Urinary bladder (tissue), 4 donors: ENCODE data around the gene FAAP24. TPM values are rescaled to one million over a fixed set of nuclear protein-coding genes. Genes with fewer than 3 reads are reported as not detected.
"Not testable (repeated sequence)": the region's sequence is repeated elsewhere in the genome, so short reads cannot be mapped to it uniquely, and the experiment has no call there.

Source experiments
- DNase-seq: peaks from one replicate; pipeline ENCODE4 v3.0.0-alpha.2; 2015; ENCODE audit errors: extremely low spot score
- H3K27ac ChIP-seq: one replicate; pipeline ENCODE4 v1.5.1; 2013; ENCODE audit warnings: low read depth, mild to moderate bottlenecking, moderate library complexity
- H3K36me3 ChIP-seq: one replicate; pipeline ENCODE4 v1.6.1; 2013; ENCODE audit warnings: mild to moderate bottlenecking, moderate library complexity; ENCODE audit not compliant: insufficient read depth
- H3K4me1 ChIP-seq: one replicate; pipeline ENCODE4 v1.6.1; 2013; ENCODE audit warnings: mild to moderate bottlenecking, moderate library complexity; ENCODE audit not compliant: insufficient read depth
- H3K4me3 ChIP-seq: one replicate; pipeline ENCODE4 v1.5.1; 2013; ENCODE audit warnings: low read depth, low read length
- WGBS: extraction: QIAGEN DNeasy Blood & Tissue Kit; methylation state at CpG from one replicate; pipeline ENCODE4 v1.1.7; 2013; 5-methylcytosine and 5-hydroxymethylcytosine counted together
- polyA plus RNA-seq: library from polyadenylated mRNA; stranded (reverse); fragments of 200-250 nt; gene quantifications from one replicate; pipeline ENCODE4 v1.2.3, GENCODE V29; 2013
- total RNA-seq: library from RNA; depleted of rRNA; stranded (reverse); fragments of >200 nt; gene quantifications from one replicate; pipeline ENCODE4 v1.2.3, GENCODE V29; 2014
- donor health status: healthy with polysubstance abuse.
- donor health status: healthy.

Gene FAAP24
- 2.4 TPM for total RNA-seq
- 2.9 TPM for polyA plus RNA-seq

DNA sequence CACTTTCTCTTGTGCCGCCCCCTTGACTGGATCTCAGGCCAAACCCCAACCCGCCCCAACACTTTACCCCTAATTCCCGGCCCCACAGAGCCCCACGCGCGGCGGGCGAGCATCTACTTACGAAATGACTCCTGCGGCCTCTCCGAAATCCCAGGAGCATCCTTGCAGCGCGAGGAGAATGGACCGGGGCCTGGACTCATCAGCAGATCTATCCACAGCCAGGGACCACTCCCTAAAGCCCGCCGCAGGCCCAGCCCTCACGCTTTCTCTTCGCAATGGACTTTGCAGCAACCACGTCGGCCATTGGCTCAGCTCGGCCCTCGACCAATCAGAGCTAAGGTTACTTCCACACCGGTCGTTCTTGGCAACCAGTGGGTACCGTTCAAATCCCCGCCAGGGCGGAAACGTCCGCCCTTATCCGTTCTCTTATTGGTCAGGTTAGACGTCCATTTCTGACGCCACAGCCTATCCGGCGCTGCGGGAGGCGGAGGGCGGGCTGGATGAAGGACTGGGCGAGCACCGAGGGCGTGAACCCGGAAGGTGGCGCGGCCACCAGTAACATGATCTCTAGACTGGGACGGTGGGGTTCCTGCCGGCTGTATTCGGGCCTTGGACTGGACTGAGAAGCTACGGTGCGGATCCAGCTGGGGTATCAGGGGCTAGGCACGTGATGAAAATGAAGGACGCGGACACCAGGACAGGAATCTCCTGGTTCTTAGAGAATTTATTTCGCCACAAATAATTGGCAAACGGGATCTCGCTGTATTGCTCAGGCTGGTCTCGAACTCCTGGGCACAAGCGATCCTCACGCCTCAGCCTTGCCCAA is at the start of gene FAAP24, which contains the start of gene CEP89:
Gene FAAP24 (plus strand): TSS at position 528 of the 826 bp plus-strand sequence. CDS start 955 bp downstream, outside the sequence.
Gene CEP89 (minus strand): TSS at position 244 of the 826 bp plus-strand sequence. CDS start 84 bp downstream, at position 160.
- Histone ChIP-seq H3K4me1 (no peaks in the 10 kb centered on the region), H3K27ac (peak within 1 kb of the TSS; percentile 40), H3K36me3 (no peaks in the 10 kb centered on the region), H3K4me3 (peak within 1 kb of the TSS; percentile 83)
- WGBS, result 2% methylated on average over 57 of the region's 57 CpGs
- peak; percentile 98 for DNase-seq

GRCh38 chr19:32924200-32924599 is 47.8 kb upstream of the FAAP24 start:
- Histone ChIP-seq H3K27ac (no peak overlapping the region), H3K36me3 (peaks cover under 1% of the 10 kb centered on the region), H3K4me1 (no peaks in the 10 kb centered on the region), H3K4me3 (no peak overlapping the region)
- DNase-seq, result no peak
- WGBS, result 92% methylated on average over 6 of the region's 6 CpGs

- no peaks in the 10 kb centered on the region for H3K4me1 ChIP-seq
- DNase-seq, result no peak
- no peak overlapping the region for H3K27ac ChIP-seq
- WGBS, result 90% methylated on average over 2 of the region's 2 CpGs
- peaks cover 3% of the 10 kb centered on the region for H3K36me3 ChIP-seq
- H3K4me3 ChIP-seq, result no peak overlapping the region
These were observed 43.2 kb upstream of the FAAP24 start for GRCh38 chr19:32928806-32929205.

- no peak for DNase-seq
- no peak overlapping the region for H3K4me3 ChIP-seq
- H3K36me3 ChIP-seq, result peaks cover 3% of the 10 kb centered on the region
- no peaks in the 10 kb centered on the region for H3K4me1 ChIP-seq
- H3K27ac ChIP-seq, result no peak overlapping the region
- WGBS, result 97% methylated on average over 8 of the region's 8 CpGs
These were observed 41.5 kb upstream of the FAAP24 start for GRCh38 chr19:32930567-32930966.

- no peak for DNase-seq
- no peak overlapping the region for H3K27ac ChIP-seq
- H3K36me3 ChIP-seq, result peaks cover 3% of the 10 kb centered on the region
- 93% methylated on average over 3 of the region's 3 CpGs for WGBS
- H3K4me3 ChIP-seq, result no peak overlapping the region
- H3K4me1 ChIP-seq, result no peaks in the 10 kb centered on the region
These were observed 38.5 kb upstream of the FAAP24 start for GRCh38 chr19:32933571-32933970.

GRCh38 chr19:32935629-32936028 is 36.4 kb upstream of the FAAP24 start:
- no peak for DNase-seq
- Histone ChIP-seq H3K4me3 (no peak overlapping the region), H3K36me3 (no peaks in the 10 kb centered on the region), H3K27ac (no peak overlapping the region), H3K4me1 (no peaks in the 10 kb centered on the region)
- 91% methylated on average over 9 of the region's 9 CpGs for WGBS

- H3K4me3 ChIP-seq, result no peak overlapping the region
- 93% methylated on average over 8 of the region's 8 CpGs for WGBS
- no peak for DNase-seq
- H3K36me3 ChIP-seq, result no peaks in the 10 kb centered on the region
- no peak overlapping the region for H3K27ac ChIP-seq
- H3K4me1 ChIP-seq, result no peaks in the 10 kb centered on the region
These were observed 36.0 kb upstream of the FAAP24 start for GRCh38 chr19:32936065-32936464.

GRCh38 chr19:32941273-32941672 is 30.8 kb upstream of the FAAP24 start:
- not testable (repeated sequence) for DNase-seq, H3K4me3 ChIP-seq, H3K27ac ChIP-seq, H3K4me1 ChIP-seq, H3K36me3 ChIP-seq
- 86% methylated on average over 5 of the region's 5 CpGs for WGBS

DNA sequence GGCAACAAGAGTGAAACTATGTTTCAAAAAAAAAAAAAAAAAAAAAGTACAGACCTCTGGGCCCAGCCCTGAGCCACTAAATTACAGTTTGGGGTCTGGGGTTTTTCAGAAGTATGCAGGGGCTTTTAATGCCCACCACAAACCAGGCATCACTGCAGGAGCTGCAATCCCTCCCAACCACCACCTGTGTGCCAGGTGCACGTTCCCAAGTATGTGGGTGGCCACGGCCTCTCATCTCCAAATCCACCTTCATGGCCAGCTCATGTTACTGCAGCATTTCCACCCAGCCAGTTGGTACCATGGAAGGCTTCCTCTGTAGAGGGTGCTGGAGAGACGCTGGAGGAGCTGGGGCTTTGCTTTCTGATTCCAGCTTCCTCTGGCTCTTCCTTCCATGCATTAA is 26.8 kb upstream of the FAAP24 start:
- Histone ChIP-seq H3K4me1 (no peaks in the 10 kb centered on the region), H3K36me3 (peaks cover 1% of the 10 kb centered on the region), H3K27ac (no peak overlapping the region), H3K4me3 (no peak overlapping the region)
- 82% methylated on average over 3 of the region's 3 CpGs for WGBS
- DNase-seq, result no peak

DNA sequence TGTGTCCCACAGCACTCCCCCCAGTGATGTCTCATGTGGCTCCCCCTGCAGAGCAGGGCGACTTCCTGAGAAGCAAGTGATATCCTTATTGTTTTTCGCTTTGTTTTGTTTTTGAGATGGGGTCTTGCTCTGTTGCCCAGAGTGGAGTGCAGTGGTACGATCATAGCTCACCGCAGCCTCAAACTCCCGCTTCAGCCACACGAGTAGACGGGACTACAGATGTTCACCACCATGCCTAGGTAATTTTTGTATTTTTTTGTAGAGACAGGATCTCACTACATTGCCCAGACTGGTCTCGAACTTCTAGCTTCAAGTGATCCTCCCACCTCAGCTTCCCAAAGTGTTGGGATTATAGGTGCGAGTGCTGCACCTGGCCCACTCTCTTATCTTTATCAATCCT is 5.3 kb upstream of the FAAP24 start:
- Histone ChIP-seq H3K4me1 (no peaks in the 10 kb centered on the region), H3K4me3 (no peak overlapping the region), H3K36me3 (no peaks in the 10 kb centered on the region), H3K27ac (no peak overlapping the region)
- 94% methylated on average over 9 of the region's 9 CpGs for WGBS
- DNase-seq, result no peak

DNA sequence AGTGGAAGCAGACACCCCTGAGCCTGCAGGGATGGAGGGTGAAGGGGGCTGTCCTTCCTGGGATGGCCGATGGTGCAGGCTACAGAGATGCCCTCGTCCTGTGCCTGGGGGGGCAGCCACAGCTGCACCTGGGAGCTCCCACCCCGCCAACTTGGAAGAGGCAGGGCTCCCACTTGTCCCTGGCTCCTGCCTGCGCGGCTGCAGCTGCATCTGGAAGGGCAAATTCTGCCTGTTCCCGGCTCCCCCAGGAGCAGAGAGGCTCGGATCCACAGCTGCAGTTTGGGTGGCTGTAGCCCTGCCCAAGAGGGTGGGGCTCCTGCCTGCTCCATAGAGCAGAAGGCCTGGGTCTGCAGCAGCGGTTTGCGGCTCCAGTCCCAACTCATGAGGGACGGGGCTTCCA is 2.5 kb upstream of the FAAP24 start:
- 90% methylated on average over 10 of the region's 10 CpGs for WGBS
- no peak for DNase-seq
- Histone ChIP-seq H3K4me3 (no peak overlapping the region), H3K27ac (no peak overlapping the region), H3K4me1 (no peaks in the 10 kb centered on the region), H3K36me3 (no peaks in the 10 kb centered on the region)

GRCh38 chr19:32971012-32971595 is 938 bp upstream of the FAAP24 start:
- no peaks in the 10 kb centered on the region for H3K36me3 ChIP-seq
- H3K27ac ChIP-seq, result no peak overlapping the region
- 19% methylated on average over 21 of the region's 21 CpGs for WGBS
- H3K4me1 ChIP-seq, result no peaks in the 10 kb centered on the region
- H3K4me3 ChIP-seq, result peak overlapping the region; percentile 83
- DNase-seq, result no peak

- peak; percentile 2 for DNase-seq
- 44% methylated on average over 14 of the region's 14 CpGs for WGBS
- no peak overlapping the region for H3K4me3 ChIP-seq
- H3K36me3 ChIP-seq, result no peaks in the 10 kb centered on the region
- no peak overlapping the region for H3K27ac ChIP-seq
- no peaks in the 10 kb centered on the region for H3K4me1 ChIP-seq
These were observed 4.3 kb downstream of the FAAP24 start for GRCh38 chr19:32976223-32976805.

- no peak overlapping the region for H3K4me3 ChIP-seq
- H3K4me1 ChIP-seq, result no peaks in the 10 kb centered on the region
- WGBS, result 72% methylated on average over 7 of the region's 7 CpGs
- H3K27ac ChIP-seq, result no peak overlapping the region
- no peaks in the 10 kb centered on the region for H3K36me3 ChIP-seq
- no peak for DNase-seq
These were observed 5.2 kb downstream of the FAAP24 start for GRCh38 chr19:32977280-32977679.
